ENCODE measurements around the gene KDF1.

Gene KDF1

DNA sequence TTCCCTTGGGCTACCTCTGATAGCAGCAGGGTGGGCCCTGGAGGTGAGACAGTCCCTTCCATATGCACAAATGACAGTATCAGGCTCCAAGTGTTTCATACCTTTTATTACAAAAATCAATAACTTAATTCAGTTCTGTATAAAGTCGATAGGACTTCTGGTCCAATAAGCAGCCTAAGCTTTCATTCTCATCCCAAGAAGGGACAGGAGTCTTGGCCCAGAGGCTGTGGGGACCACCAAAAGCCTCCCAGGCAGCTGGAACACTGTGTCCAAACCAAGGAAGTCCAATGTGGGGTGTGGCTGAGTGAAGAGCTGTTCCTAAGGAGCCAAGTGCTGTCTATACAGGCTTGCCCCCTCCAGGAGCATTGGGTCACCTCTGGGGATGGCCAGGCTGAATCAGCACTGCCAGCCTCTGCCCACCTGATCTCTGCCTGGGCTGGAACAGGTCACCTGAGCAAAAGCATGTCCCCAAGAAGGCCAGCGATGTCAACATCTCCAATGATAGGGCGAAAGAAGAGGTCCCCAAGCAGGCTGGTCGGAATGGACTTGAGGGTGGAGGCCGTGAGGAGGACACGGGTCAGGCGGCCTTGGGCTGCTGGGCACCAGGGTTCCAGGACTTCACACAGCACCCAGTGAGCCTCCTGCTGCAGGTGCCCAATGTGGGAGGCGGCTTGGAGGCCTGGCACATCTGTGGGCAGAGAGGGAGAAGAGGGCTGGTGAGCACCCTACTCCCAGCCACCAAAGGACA is 48.7 kb downstream of the KDF1 start:
- no peak for DNase-seq
- no peaks in the 10 kb centered on the region for H3K4me1 ChIP-seq (ENCODE audit: insufficient read depth, low read length)
- no peaks in the 10 kb centered on the region for H3K9me3 ChIP-seq (ENCODE audit: insufficient read depth, low read length, severe bottlenecking)
- no peaks in the 10 kb centered on the region for H4K20me1 ChIP-seq (ENCODE audit: insufficient read depth, low read length)
- no peak for ATAC-seq (ENCODE audit: insufficient read depth, low read depth)
- no peaks in the 10 kb centered on the region for H3K36me3 ChIP-seq (ENCODE audit: insufficient read depth, low read length)
- TF ChIP-seq, protein P1, sequence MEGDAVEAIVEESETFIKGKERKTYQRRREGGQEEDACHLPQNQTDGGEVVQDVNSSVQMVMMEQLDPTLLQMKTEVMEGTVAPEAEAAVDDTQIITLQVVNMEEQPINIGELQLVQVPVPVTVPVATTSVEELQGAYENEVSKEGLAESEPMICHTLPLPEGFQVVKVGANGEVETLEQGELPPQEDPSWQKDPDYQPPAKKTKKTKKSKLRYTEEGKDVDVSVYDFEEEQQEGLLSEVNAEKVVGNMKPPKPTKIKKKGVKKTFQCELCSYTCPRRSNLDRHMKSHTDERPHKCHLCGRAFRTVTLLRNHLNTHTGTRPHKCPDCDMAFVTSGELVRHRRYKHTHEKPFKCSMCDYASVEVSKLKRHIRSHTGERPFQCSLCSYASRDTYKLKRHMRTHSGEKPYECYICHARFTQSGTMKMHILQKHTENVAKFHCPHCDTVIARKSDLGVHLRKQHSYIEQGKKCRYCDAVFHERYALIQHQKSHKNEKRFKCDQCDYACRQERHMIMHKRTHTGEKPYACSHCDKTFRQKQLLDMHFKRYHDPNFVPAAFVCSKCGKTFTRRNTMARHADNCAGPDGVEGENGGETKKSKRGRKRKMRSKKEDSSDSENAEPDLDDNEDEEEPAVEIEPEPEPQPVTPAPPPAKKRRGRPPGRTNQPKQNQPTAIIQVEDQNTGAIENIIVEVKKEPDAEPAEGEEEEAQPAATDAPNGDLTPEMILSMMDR (IDR thresholded peaks at IDR 0.05; ENCODE audit: borderline replicate concordance, extremely low read depth, low read length, poor library complexity, severe bottlenecking), result no peak
- TF ChIP-seq EZH2 (IDR thresholded peaks at IDR 0.05; ENCODE audit: borderline replicate concordance, low read depth, low read length, severe bottlenecking), result no peak
- H2AFZ ChIP-seq (ENCODE audit: low read depth, low read length), result no peak overlapping the region
- H3K27ac ChIP-seq (ENCODE audit: low read length), result no peak overlapping the region
- no peaks in the 10 kb centered on the region for H3K27me3 ChIP-seq (ENCODE audit: insufficient read depth, low read length, poor library complexity)
- H3K79me2 ChIP-seq (ENCODE audit: insufficient read depth, low read length), result no peaks in the 10 kb centered on the region
- no peak overlapping the region for H3K4me2 ChIP-seq (ENCODE audit: insufficient read depth, low read length)
- H3K4me3 ChIP-seq (ENCODE audit: low read depth in 1 of 2, low read length in 2 of 2), result no peak overlapping the region
- no peak overlapping the region for H3K9ac ChIP-seq (ENCODE audit: low read depth, low read length)

DNA sequence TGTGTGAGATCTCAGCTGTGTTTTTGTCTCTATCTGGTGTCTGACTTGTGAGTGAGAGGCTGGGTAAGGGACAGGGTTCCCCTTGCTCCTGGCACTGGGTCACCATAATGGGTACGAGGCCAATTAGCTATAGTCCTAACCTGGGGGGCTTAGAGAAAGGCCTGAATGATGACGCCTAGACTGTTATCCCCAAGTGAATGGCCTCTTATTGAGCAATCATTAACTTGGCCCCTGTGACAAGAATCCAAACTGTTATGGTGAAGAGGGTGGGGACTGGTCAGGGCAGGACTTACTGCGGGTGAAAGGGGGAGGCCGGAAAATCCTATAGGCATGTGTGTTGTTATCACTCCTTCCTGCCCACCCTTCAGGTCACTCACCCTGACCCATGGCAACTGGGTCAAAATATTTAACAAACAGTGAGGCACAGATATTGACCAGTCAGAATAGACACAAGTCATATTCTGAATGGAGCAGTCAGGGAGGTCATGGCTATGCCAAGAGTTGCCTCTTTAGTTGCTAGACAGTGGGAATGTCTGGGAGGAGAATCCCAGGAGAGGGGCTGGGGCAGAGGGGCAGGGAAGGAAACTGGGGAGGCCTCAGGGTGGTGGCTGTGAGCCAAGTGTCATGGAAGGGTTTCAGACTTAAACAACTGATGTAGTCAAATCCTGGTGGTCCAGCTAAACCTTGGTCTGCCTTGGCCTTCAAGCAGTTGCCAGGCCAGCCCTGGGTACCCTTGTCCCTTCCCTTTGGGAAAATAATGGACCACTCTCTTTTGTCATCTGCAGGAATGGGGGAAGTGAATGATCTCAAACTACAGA is 49.7 kb downstream of the KDF1 start:
- H3K4me2 ChIP-seq (ENCODE audit: insufficient read depth, low read length), result no peak overlapping the region

DNA sequence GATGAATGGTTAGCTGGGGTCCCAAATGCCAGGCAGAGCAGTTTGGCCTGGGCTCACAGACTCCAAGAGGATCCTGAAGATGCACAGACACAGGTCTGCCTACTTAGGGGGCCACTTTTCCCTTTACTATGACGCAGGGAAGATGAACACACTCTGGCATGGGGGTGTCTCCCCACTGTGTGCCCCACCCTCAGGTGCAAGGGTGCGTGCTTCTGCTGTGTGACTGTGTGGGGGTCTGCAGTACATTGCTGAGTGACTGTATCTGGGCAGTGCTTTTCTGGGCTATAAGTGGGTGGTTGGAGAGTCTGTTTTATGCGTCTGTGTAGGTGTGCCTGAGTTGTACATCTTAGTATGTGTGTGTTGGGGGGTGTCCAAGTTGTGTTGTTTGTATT is 50.3 kb downstream of the KDF1 start:
- Histone ChIP-seq H4K20me1 (ENCODE audit: insufficient read depth, low read length) (no peaks in the 10 kb centered on the region), H3K4me3 (ENCODE audit: low read depth in 1 of 2, low read length in 2 of 2) (no peak overlapping the region), H3K27me3 (ENCODE audit: insufficient read depth, low read length, poor library complexity) (no peaks in the 10 kb centered on the region), H3K9ac (ENCODE audit: low read depth, low read length) (no peak overlapping the region), H3K79me2 (ENCODE audit: insufficient read depth, low read length) (no peaks in the 10 kb centered on the region), H2AFZ (ENCODE audit: low read depth, low read length) (no peak overlapping the region), H3K4me1 (ENCODE audit: insufficient read depth, low read length) (no peaks in the 10 kb centered on the region), H3K36me3 (ENCODE audit: insufficient read depth, low read length) (no peaks in the 10 kb centered on the region), H3K9me3 (ENCODE audit: insufficient read depth, low read length, severe bottlenecking) (no peaks in the 10 kb centered on the region), H3K4me2 (ENCODE audit: insufficient read depth, low read length) (no peak overlapping the region), H3K27ac (ENCODE audit: low read length) (no peak overlapping the region)
- ATAC-seq (ENCODE audit: insufficient read depth, low read depth) (no peak), DNase-seq (no peak)
- TF ChIP-seq EZH2 (IDR thresholded peaks at IDR 0.05; ENCODE audit: borderline replicate concordance, low read depth, low read length, severe bottlenecking), result no peak
- TF ChIP-seq, protein P1 (IDR thresholded peaks at IDR 0.05; ENCODE audit: borderline replicate concordance, extremely low read depth, low read length, poor library complexity, severe bottlenecking), result no peak

More for the DNA sequence above, 49.7 kb downstream of the KDF1 start:
- Histone ChIP-seq H3K27ac (ENCODE audit: low read length) (no peak overlapping the region), H3K4me3 (ENCODE audit: low read depth in 1 of 2, low read length in 2 of 2) (no peak overlapping the region), H2AFZ (ENCODE audit: low read depth, low read length) (no peak overlapping the region; the same call in 1 of the 2 replicates), H3K79me2 (ENCODE audit: insufficient read depth, low read length) (no peaks in the 10 kb centered on the region), H3K4me1 (ENCODE audit: insufficient read depth, low read length) (no peaks in the 10 kb centered on the region), H4K20me1 (ENCODE audit: insufficient read depth, low read length) (no peaks in the 10 kb centered on the region), H3K27me3 (ENCODE audit: insufficient read depth, low read length, poor library complexity) (no peaks in the 10 kb centered on the region), H3K9ac (ENCODE audit: low read depth, low read length) (no peak overlapping the region), H3K9me3 (ENCODE audit: insufficient read depth, low read length, severe bottlenecking) (no peaks in the 10 kb centered on the region), H3K36me3 (ENCODE audit: insufficient read depth, low read length) (no peaks in the 10 kb centered on the region)
- DNase-seq, result no peak
- TF ChIP-seq, protein P1 (IDR thresholded peaks at IDR 0.05; ENCODE audit: borderline replicate concordance, extremely low read depth, low read length, poor library complexity, severe bottlenecking), result no peak
- TF ChIP-seq EZH2 (IDR thresholded peaks at IDR 0.05; ENCODE audit: borderline replicate concordance, low read depth, low read length, severe bottlenecking), result no peak
- no peak for ATAC-seq (ENCODE audit: insufficient read depth, low read depth)

All from DND-41 (cell line).